UCSD-AML1 (cell line): ENCODE results near the gene PSMD3.

Experiments used
- DNase-seq: peaks from one replicate; lab custom pipeline; 2025; ENCODE audit not compliant: unreplicated experiment; lab: John Stamatoyannopoulos, UW

The PSMD3 gene

DNA sequence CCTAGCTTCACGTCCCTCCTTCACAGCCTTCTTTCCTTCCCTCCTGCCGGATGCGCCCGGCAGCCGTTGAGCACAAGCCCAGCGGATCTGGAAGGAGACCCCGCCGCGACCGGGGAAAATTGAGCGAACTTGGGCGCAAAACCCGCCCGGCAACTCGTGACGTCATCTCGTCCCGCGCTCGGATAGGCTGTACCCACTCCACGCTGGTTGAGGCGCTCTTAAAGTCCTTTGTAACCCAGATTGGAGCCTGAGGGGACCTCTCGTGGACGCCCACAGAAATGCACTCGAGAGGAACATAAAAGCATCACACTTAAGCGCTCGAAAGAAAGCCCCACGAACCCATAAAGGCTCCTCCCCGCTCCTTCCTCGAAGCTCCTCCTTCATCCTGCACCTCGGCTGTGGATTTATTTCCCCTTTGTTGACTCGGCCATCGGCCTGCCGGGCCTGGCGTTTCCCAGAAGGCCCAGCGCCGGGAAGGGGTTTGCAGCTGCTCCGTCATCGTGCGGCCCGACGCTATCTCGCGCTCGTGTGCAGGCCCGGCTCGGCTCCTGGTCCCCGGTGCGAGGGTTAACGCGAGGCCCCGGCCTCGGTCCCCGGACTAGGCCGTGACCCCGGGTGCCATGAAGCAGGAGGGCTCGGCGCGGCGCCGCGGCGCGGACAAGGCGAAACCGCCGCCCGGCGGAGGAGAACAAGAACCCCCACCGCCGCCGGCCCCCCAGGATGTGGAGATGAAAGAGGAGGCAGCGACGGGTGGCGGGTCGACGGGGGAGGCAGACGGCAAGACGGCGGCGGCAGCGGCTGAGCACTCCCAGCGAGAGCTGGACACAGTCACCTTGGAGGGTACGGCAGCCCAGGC lies at the start of gene PSMD3:
Gene PSMD3, plus strand, starts transcription at position 457 of the 856 bp plus-strand sequence. Its CDS starts 164 bp downstream, at position 621.
- peak; percentile 98 for DNase-seq

DNA sequence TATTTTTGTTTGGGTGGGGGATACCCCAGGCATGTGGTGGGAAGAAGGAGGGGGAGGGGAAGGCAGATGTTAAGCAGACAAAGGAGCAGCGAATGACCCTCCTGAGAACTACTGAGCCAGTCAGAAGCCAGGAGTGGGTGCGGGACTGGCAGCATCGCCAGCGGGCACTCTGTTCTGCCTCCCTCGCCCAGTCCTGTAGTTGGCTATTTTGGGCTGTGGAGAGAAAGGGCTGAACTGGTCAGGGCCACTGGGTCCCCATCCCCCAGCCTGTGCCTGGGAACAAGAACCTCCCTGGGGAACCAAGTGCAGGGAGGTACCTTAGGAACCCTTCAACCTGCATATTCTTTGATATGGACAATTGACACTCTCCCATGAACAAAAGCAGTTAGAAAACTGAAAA lies 46.7 kb upstream of the PSMD3 start:
- no peak for DNase-seq

DNA sequence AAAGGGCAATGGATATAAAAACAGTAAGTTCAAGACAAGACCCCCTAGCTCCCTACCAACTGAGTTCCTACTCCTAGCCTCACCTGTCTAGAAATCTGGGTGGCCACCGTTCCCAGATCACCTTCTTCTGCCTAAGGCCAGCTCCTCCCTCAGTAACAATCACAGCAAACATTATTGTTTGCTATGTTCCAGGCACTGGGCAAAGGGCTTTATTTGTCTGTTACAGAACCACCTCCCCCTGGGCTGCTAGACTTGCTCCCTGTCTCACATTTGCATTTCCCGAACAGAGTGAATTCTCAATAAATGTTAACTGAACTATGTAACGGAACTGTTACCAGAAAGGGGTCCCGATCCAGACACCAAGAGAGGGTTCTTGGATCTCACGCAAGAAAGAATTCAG lies 46.3 kb upstream of the PSMD3 start:
- DNase-seq = no peak

DNA sequence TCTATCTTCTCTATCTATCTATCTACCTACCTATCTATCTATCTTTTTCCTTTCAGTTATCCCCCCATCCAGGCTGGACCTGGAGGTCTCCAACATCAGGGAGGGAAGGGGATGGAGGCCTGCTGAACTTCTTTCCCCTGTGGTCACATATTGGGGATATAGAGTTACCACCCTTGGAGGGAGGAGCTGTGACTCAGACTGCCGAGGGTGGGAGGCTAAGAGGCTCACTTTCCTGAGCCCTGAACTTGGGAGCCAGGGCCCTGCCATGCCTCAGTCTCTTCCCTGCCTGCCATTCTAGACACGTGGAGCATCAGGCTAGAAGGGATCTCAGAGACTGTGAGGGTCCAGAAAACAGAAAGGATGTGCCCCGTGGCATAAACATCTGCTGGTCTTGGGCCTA lies 44.7 kb upstream of the PSMD3 start:
- no peak for DNase-seq

DNA sequence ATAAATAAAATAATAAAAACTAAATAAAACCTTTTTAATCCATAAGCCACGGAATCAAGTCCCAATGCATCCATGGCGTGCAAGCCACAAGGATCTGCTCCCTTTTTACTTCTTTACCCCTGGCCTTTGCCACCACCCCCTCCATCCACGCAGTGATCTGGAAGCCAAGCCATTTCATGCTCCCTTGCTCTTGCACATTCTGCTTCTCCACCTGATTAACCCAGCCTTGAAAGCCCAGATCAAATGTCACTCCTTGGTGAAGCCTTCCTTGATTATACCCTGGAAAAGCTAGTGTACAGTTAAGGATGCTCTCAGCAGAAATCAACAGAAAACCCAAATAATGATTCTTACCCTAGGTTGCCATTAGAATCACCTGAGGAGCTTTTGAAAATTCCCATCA lies 43.2 kb upstream of the PSMD3 start:
- no peak for DNase-seq

DNA sequence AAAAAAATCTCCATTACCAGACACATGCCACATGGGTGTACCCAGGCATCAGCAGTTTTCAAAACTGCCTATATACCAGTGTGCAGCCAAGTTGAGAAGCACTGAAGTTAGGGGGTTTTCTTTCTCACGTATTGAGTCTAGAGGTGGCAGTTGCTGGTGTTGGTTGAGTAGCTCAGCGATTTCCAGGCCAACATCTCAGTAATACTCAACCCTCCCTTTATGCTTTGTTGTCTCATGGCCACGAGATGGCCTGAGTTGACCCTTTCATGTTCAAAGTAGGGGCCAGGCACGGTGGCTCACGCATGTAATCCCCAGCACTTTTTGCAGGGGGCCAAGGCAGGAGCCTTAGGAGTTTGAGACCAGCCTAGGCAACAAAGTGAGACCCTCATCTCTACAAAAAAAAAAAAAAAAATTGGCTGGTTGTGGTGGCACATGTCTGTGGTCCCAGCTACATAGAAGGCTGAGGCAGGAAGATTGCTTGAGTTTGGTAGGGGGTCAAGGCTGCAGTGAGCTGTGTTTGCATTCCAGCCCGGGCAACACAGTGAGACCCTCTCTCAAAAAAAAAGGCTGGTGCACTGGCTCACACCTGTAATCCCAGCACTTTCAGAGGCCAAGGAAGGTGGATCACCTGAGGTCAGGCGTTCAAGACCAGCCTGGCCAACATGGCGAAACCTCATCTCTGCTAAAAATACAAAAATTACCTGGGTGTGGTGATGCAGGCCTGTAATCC lies 42.3 kb upstream of the PSMD3 start:
- DNase-seq = no peak

DNA sequence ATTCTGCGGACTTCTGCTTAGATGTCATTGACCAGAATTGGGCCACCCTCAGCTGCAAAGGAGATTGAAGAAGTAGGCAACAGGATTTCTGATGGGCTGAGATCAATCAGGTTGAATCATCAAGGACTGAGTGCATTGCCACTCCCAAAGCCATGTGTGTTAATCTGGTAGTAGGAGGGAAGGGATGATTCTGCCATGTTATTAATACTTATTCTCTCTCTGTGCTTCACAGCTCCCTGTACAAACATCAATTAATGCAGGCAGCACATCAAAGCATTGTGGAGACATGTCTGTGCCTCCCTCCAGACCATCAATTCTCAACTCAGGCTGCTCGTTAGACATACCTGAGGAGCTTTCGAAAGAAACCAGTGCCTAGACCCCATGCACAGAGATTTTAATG lies 41.5 kb upstream of the PSMD3 start:
- no peak for DNase-seq

DNA sequence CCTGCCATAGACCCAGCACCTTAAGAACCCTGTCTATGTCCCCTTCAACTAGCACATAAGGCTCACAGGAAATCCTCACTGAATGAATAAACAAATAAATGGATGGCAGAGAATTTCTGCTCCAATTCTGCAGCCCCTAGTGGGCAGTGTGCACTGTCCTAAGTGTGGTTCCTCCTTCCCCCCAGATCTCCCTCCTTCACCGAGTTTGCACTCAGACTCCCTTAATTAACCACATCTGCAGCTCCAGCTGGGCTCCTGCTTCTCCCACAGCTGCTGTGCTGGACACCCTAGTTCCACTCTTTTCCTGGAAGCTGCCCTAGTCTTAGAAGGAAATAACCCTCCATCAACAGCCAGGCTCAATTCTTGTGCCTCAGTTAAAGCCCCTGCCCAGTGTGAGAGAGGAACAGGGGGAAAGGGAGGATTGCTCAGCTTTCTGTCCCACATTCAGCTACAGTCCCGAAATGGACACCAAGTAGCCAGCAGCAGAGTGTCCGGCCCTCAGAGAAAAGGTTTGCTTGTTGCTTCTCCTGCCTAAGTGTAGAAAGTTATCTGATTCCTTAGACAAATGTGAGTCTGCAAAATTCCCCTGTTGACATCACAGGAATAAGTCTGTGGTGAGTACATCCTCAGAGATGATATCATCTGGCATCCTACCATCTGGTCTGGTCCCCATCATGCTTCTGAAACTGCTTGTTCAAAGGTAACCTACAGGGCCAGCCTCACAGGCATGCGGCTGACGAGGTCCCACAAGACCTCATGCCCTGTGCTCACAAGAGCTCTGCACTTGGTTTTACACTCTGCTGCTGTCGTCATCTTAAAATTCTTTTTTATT lies 40.8 kb upstream of the PSMD3 start:
- DNase-seq = peak; percentile 41

DNA sequence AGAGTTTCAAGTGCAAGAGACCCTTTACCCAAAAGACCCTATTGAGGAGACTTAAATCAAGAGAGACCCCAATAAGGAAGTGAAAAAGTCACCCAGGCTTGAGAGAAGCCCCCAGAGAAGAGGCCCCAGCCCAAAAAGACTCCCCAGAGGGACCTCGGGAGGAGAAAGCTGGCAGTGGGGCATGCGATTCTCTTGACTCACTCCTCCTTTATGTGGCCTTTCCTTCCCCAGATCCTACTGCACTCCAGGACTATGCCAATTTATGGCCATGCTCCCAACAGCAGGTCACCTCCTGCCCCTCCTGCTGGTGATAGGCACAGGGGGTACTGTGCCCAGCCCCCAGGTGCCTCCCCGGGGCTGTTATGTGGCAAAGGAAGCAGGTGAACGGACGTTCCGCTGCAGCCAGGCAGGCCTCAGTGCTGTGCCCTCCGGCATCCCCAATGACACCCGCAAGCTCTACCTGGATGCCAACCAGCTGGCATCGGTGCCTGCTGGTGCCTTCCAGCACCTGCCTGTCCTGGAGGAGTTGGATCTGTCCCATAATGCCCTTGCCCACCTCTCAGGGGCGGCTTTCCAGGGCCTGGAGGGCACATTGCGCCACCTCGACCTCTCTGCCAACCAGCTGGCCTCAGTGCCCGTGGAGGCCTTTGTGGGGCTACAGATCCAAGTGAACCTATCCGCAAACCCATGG lies 36.8 kb upstream of the PSMD3 start:
- no peak for DNase-seq

DNA sequence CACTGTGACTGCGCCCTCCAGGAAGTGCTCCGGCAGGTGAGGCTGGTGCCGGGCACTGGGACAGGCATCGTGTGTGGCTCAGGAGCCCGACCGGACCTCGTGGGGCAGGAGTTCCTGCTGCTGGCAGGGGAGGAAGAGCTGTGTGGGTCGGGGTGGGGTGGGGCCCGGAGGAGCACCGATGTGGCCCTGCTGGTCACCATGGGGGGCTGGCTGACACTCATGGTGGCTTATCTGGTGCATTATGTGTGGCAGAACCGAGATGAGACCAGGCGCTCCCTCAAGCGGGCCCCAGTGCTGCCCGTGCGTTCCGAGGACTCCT lies 36.3 kb upstream of the PSMD3 start:
- no peak for DNase-seq

DNA sequence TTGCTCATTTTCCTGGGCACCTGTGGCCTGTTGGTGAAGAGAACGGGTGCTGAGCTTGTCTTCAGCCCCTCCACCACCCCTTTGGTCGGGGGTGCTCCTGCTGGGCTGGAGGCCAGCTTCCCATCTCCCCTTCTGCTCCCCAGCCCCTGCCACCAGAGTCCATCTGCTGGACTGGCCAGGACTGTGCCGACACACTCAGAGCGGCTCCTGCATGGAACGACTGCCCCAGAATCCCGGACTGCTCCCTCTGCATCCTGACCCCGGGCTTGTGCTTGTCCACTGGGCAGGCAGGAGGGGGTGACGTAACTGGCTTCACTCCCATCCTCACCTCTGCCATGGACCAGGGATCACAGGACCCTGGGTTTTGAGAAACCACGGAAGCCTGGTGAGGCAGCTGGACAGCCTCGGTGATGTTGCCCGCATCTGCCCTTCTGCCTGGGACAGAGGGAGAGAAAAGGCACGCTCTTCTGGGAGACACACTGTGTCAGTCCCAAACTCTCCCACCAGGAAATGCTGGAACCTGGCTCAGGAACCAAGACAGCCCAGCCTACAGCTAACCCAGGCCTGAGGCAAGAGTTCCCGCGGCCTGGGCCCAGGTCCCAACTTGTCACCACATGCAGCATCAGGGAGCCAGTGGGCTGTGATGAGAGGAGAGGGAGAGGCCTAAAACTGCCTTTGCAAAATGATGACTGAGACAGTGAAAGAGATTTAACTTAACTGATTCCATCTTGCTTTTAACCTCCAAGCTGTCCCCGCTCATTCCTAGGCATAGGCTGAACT lies 33.9 kb upstream of the PSMD3 start:
- no peak for DNase-seq

DNA sequence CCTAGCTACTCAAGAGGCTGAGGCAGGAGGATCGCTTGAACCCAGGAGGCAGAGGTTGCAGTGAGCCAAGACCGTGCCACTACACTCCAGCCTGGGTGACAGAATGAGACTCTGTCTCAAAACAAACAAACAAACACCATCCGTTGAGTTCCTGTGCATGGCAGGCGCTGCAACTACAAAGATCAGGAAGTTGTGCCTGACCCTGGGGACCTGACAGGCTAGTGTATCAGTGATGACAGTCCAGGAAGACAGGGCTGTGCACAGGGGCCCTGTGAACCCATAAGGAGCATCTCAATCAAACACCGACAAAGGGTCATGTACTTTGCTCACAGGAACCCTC lies 32.1 kb upstream of the PSMD3 start:
- peak; percentile 25 for DNase-seq

DNA sequence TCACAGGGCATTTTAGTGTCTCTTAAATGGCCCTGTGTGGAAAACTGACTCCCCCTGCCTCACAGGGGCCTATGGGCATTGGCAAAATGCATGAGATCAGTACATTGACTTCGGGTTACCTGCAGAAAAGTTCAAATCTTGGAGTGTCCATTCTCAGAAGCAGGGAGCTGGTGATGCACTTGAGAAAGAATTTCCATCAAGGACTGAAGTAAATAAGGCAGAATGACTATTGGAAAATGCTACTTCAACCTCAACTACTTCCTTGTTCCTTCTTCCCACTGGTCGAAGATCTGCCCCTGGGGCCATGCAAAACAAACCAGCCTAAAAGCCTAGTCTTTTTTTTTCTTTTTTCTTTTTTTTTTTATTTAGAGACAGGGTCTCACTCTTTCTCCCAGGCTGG lies 31.6 kb upstream of the PSMD3 start:
- no peak for DNase-seq

DNA sequence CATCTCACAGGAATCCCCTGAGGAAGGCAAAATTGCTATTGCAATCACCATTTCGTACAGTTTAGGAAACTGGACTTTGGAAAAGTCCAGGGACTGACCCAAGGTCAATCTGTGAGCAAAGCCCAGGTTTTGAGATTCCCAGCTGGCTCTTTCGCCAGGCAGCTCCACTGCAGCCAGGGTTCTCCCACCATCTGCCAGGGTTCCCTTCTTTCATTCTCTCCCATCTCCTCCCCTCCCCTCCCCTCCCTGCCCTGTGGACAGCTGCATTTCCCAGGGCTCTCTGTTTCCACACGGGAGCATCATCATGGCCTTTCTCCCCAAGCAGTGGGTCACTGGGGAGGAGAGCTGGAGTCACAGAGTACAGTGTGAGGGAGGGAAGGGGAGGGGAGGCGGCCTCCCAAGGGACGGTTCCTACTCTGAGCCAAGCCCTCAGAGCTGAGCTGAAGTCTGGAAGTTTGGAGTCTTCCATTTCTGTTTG lies 29.7 kb upstream of the PSMD3 start:
- no peak for DNase-seq

DNA sequence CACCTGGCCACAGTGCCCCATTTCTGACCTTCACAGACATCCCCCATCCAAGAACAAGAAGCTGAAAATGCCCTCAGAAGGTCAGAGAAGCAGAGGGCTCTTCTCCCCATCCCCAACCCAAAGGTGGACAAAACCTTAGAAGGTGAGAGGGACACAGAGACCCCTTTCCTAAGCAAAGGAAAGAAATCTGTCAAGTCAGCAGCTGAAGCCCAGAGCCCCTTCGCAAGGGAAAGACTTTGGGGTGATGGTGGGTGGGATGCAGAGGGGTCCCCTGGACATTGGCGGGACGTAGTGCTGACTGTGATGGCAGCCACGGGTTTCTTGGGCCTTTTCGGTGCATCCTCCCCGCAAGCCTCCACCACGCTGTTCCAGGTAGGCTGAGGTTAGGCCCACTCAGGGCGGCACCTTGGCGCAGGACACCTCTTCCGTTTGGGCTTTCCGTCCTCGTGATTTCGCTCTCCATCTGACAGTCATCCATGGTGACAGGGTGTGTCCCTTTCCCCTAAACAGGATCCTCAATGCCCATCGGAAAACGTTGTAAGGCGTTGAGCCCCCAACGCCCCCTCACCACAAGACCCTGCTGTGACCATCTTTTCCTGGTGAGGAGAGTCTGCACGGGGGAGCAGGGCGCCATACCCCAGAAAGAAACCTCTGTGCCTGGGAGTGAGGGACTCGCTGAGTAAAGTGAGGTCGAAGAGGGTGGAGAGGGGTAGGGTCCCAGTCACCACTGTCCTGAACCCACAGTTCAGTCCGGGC lies 28.5 kb upstream of the PSMD3 start:
- DNase-seq = no peak

DNA sequence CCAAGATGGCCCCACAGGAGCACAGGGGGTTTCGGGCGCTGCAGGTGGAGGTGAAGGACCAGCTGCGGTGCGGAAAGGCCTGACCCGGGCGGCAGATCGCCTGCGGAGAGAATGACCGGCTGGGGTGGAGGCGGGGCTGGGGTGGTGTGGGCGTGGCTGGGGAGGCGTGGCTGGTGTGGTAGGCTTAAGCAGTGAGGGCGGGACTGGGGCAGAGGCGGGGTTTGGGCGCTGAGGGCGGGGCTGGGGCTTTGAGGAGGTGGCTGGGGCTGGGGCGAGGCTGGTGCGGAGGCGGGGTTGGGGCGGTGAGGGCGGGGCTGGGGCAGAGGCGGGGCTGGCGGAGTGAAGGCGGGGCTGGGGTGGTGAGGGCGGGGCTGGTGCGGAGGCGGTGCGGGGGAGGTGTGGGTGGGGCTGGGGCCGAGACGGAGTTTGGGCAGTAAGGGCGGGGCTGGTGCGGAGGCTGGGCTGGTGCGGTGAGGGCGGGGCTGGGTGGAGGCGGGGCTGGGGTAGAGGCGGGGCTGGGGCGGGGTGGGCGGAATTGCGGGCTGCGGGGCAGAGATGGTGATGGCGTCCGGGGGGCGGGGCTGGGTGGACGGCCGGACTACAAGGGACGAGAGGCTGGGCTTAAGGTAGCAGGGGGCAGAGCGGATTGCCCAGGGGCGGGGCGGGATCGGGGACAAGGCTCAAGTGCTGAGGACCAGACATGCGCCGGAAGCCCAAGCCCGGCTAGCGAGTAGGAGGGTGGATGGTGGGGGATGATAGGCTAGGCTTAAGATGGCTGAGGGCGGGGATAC lies 27.7 kb upstream of the PSMD3 start:
- DNase-seq = peak; percentile 98

DNA sequence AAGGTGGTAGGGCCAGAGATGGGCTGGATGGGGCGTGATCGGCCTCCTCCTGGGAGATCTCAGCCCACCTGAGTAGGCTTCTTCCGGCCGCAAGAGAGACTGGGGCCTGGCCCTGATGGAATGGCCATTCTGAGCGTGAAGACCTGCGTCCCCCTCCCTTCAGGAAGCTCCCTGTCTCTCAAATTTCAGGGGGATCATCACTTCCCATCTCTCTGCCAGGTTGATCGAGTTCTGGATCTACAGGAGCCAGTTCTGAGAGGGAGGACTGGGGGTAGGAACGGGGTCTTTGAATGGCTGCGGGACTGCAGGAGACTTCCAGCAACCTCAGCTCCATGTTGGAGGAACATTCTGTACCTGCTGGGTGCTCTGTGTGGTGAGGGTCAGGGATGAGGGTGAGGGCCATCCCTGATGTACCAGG lies 27.1 kb upstream of the PSMD3 start:
- DNase-seq = no peak

DNA sequence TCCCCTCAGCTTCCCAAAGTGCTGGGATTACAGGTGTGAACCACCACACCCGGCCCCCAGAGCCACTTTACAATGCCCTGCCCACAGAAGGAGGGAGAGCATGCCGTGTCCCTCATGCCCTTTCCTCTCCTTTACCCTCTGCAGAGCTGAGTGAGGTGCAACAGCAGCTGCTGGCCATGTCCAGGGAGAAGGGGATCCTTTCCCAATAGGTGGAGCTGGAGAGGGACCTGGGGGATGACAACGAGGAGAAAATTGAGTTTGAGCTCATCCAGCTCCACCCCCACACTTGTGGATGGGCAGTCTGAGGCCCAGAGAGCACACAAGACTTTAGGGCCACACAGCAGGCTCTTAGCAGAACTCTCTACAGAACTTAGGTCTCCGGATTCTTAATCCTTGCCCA lies 25.7 kb upstream of the PSMD3 start:
- no peak for DNase-seq

DNA sequence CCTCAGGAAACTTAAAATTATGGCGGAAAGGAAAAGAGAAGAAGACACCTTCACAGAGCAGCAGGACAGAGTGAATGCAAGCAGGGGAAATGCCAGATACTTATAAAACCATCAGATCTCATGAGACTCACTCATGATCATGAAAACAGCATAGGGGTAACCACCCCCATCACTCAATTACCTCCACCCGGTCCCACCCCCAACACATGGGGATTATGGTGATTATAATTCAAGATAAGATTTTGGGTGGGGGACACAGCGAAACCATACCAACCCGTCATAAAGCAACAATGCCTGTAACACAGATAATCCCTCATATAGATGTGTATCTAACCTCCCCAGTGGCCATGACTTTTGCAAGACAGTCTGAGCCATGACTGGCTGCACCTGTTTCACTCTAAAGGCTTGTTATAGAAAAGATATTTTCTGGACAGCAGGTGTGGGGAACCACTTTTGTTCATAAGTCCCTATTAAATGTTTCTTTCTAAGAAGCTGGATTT lies 24.8 kb upstream of the PSMD3 start:
- no peak for DNase-seq
